ENCODE measurements around the gene CNGA3.

DNA sequence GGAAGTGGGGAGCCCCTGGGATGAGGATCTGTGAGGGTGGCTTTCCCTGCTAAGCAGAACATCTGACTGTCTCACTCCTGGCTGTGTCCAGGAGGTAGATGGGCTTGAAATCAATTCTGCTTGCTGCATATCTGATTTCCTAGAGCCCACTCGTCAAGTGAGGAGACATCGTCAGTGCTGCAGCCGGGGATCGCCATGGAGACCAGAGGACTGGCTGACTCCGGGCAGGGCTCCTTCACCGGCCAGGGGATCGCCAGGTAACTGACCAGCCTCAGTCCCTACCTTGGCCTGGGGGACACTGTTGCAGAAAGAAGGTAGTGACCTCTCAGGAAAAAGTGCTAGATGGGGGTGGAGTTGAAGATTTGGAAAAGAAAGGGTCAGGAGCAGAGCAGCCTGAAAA, 31.3 kb downstream of the CNGA3 start:
- TF ChIP-seq SIN3A (conservative IDR thresholded peaks at IDR 0.05 in 1 of 2, IDR thresholded peaks at IDR 0.05 in 1 of 2; ENCODE audit: low read depth in 1 of 2, low read length in 2 of 2) (no peak), EGR1 (IDR thresholded peaks at IDR 0.05; ENCODE audit: borderline replicate concordance, low read depth, low read length) (no peak), POLR2AphosphoS5 (IDR thresholded peaks at IDR 0.05; ENCODE audit: low read depth, low read length) (no peak), GABPA (IDR thresholded peaks at IDR 0.05; ENCODE audit: borderline replicate concordance, insufficient read depth, low read length) (no peak), YY1 (IDR thresholded peaks at IDR 0.05; ENCODE audit: low read depth, low read length) (no peak), EZH2 (IDR thresholded peaks at IDR 0.05; ENCODE audit: low read depth, low read length, severe bottlenecking) (no peak)
- TF ChIP-seq, protein P1, sequence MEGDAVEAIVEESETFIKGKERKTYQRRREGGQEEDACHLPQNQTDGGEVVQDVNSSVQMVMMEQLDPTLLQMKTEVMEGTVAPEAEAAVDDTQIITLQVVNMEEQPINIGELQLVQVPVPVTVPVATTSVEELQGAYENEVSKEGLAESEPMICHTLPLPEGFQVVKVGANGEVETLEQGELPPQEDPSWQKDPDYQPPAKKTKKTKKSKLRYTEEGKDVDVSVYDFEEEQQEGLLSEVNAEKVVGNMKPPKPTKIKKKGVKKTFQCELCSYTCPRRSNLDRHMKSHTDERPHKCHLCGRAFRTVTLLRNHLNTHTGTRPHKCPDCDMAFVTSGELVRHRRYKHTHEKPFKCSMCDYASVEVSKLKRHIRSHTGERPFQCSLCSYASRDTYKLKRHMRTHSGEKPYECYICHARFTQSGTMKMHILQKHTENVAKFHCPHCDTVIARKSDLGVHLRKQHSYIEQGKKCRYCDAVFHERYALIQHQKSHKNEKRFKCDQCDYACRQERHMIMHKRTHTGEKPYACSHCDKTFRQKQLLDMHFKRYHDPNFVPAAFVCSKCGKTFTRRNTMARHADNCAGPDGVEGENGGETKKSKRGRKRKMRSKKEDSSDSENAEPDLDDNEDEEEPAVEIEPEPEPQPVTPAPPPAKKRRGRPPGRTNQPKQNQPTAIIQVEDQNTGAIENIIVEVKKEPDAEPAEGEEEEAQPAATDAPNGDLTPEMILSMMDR (IDR thresholded peaks at IDR 0.05; ENCODE audit: control extremely low read depth in 1 of 3, insufficient read depth in 1 of 3, low read depth in 1 of 3, low read length in 3 of 3): no peak
- TF ChIP-seq, protein P2, sequence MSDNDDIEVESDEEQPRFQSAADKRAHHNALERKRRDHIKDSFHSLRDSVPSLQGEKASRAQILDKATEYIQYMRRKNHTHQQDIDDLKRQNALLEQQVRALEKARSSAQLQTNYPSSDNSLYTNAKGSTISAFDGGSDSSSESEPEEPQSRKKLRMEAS (IDR thresholded peaks at IDR 0.05): no peak
